Right atrium auricular region (tissue), 2 donors: ENCODE data around the gene MYO1C. TPM values are rescaled to one million over a fixed set of nuclear protein-coding genes. Genes with fewer than 3 reads are reported as not detected.
A peak's percentile ranks its signal among the peaks of the same experiment; 100 is the strongest.

ENCODE experiments used
- DNase-seq: peaks from one replicate; pipeline ENCODE4 v3.0.0-alpha.2; 2019; ENCODE audit warnings: low spot score
- H3K27ac ChIP-seq, 2 donors: fragments of 200-600 bp; sonication (generic); 1 replicate in 1 of 2; 2 replicates in 1 of 2; pipeline ENCODE4 v1.5.1; 2016 to 2019
- H3K27me3 ChIP-seq, 2 donors: fragments of 200-600 bp; sonication (generic); one replicate each; pipeline versions ENCODE4 v1.5.1 to v1.6.0; 2017 to 2019
- H3K36me3 ChIP-seq: fragments of 200-600 bp; sonication (generic); one replicate; pipeline ENCODE4 v1.5.1; 2016
- H3K4me1 ChIP-seq, 2 donors: fragments of 200-600 bp; sonication (generic); one replicate each; pipeline versions ENCODE4 v1.5.1 to v1.6.0; 2017 to 2019
- H3K4me3 ChIP-seq, 2 donors: fragments of 200-600 bp; sonication (generic); 1 replicate in 1 of 2; 2 replicates in 1 of 2; pipeline ENCODE4 v1.5.1; 2017 to 2019; ENCODE audit warnings: mild to moderate bottlenecking in 1 of 2, moderate library complexity in 1 of 2
- H3K9me3 ChIP-seq, 2 donors: fragments of 200-600 bp; sonication (generic); one replicate each; pipeline ENCODE4 v1.5.1; 2019
- CTCF ChIP-seq, 2 donors: fragments of 200-600 bp; sonication (generic); IDR thresholded peaks; one replicate each; pipeline ENCODE4 v1.5.1; 2019; ENCODE audit warnings: antibody characterized with exemption in 2 of 2
- total RNA-seq, 2 donors: library from RNA; depleted of rRNA; stranded (reverse); fragments of >200 nt; gene quantifications; one replicate each; pipeline ENCODE4 v1.1.0, GENCODE V29; 2016

The MYO1C gene
- total RNA-seq, 2 donors from 2014 or later: 83.6 to 161 TPM

GRCh38 chr17:1469231-1469852 lies 23.1 kb downstream of the MYO1C start:
- no peak for TF ChIP-seq CTCF (IDR thresholded peaks at IDR 0.05)
- Histone ChIP-seq H3K4me1 (no peaks in the 10 kb centered on the region), H3K36me3 (peaks cover 89% of the 10 kb centered on the region), H3K27me3 (no peaks in the 10 kb centered on the region), H3K9me3 (no peaks in the 10 kb centered on the region), H3K27ac (no peak overlapping the region), H3K4me3 (no peak overlapping the region)
- no peak for DNase-seq

DNA sequence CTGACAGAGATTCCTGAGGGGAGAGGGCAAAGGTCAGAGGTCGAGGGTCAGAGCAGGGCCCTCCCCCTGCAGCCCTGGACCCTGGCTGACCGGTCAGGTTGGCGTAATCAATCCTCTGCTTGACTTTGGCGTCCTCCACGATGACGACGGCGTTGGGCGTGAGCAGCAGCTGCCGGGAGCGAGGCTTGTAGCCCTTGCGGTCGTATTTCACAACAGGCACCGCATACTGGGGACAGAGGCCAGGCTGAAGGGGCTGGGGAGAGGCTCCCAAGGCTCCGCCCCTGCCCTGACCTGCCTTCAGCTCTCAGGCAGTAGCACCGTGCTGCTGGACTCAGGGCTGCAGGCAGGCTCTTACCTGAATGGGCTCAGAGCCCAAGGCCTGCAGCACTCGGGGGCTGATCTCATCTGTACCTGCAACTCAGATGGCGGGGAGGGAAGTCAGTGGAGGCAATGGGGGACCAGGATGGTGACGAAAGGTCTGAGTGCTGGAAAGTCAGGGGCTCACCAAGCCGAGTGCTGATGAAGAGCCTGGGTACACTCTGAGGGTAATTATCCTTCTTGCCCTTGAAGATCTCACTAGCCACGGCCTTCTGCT lies 24.5 kb downstream of the MYO1C start:
- H3K27ac ChIP-seq: no peak overlapping the region

GRCh38 chr17:1467258-1467657 lies 25.2 kb downstream of the MYO1C start:
- peaks cover 73% of the 10 kb centered on the region for H3K36me3 ChIP-seq
- no peak overlapping the region for H3K27ac ChIP-seq
- no peak for DNase-seq
- no peak for TF ChIP-seq CTCF (IDR thresholded peaks at IDR 0.05)
- no peaks in the 10 kb centered on the region for H3K9me3 ChIP-seq
- H3K4me3 ChIP-seq: no peak overlapping the region
- H3K4me1 ChIP-seq: peaks cover 0 to 13% of the 10 kb centered on the region in 2 donors
- H3K27me3 ChIP-seq: no peaks in the 10 kb centered on the region

More for the DNA sequence above, 24.5 kb downstream of the MYO1C start:
- Histone ChIP-seq H3K27me3 (no peaks in the 10 kb centered on the region), H3K36me3 (peaks cover 80% of the 10 kb centered on the region), H3K4me1 (peaks cover 0 to 6% of the 10 kb centered on the region in 2 donors), H3K9me3 (no peaks in the 10 kb centered on the region), H3K4me3 (no peak overlapping the region)
- no peak for TF ChIP-seq CTCF (IDR thresholded peaks at IDR 0.05)
- no peak for DNase-seq

DNA sequence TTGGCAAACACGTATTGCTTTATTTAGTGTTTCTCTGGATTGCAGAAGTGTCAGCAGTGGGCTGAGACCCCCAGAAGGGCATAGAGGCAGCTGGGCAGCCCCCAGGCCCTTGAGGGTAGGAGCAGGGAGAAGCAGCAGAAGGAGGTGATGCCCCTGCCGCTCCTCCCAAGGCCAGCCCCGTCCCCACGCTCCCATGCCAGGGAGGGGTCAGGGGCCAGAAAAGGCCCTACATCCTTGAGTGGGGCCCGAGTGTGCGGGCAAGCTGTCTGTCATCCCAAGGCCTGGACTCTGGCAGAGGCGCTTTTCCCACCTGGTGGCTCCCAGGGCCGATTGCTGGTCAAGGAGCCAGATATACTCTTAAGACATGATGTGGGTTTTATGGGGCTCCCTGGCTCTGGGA lies 28.3 kb downstream of the MYO1C start:
- peaks cover 42% of the 10 kb centered on the region for H3K36me3 ChIP-seq
- no peak for DNase-seq
- H3K4me1 ChIP-seq: peaks cover 3 to 34% of the 10 kb centered on the region in 2 donors
- H3K4me3 ChIP-seq: no peak overlapping the region
- H3K27me3 ChIP-seq: no peaks in the 10 kb centered on the region
- no peak overlapping the region for H3K27ac ChIP-seq
- H3K9me3 ChIP-seq: no peaks in the 10 kb centered on the region
- TF ChIP-seq CTCF (IDR thresholded peaks at IDR 0.05): no peak

GRCh38 chr17:1462164-1463112 lies 30.0 kb downstream of the MYO1C start:
- no peak for TF ChIP-seq CTCF (IDR thresholded peaks at IDR 0.05)
- peaks cover 26% of the 10 kb centered on the region for H3K36me3 ChIP-seq
- H3K9me3 ChIP-seq: no peaks in the 10 kb centered on the region
- peaks cover 3 to 34% of the 10 kb centered on the region in 2 donors for H3K4me1 ChIP-seq
- H3K4me3 ChIP-seq: no peak overlapping the region
- H3K27me3 ChIP-seq: no peaks in the 10 kb centered on the region
- no peak for DNase-seq
- peak overlapping the region; percentile 33 to 35 for H3K27ac ChIP-seq
